Measurements from ENCODE around the gene TDRD7. TPM values are rescaled to one million over a fixed set of nuclear protein-coding genes. Genes with fewer than 3 reads are reported as not detected.

Gene TDRD7
- total RNA-seq, 1 experiment from 2014 or later: 2.8 TPM

DNA sequence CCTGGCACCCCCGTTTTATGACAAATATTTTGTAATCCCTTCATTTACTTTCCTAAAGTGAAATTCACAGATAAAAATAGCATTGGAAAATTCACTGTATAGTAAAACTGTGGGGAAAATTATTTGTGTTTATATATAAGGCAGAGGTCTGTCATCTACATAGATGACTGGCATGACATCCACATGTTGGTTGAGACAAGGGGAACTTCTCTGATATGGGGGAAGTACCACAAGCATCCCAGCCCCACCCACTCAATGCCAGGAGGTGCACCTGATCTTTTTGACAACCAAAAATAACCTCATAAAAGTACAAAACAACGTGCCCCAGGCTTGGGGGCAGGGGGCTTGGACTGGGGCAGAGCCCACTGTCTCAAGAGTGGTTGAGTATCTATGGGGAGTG is 6.3 kb upstream of the TDRD7 start:
- Mint-ChIP-seq H3K4me1 (peaks cover 9% of the 10 kb centered on the region), H3K9me3 (peaks cover 17% of the 10 kb centered on the region), H3K36me3 (no peaks in the 10 kb centered on the region; the same call in 1 of the 2 replicates), H3K27me3 (ENCODE audit: low read depth) (peaks cover 21% of the 10 kb centered on the region), H3K27ac (no peak overlapping the region), H3K4me3 (no peak overlapping the region)
- TF ChIP-seq HMGA2 (CRISPR knock-in tag; IDR thresholded peaks at IDR 0.05) (no peak), ZNF121 (CRISPR knock-in tag; IDR thresholded peaks at IDR 0.05) (no peak), ZNF671 (CRISPR knock-in tag; IDR thresholded peaks at IDR 0.05) (no peak), STAT6 (CRISPR knock-in tag; conservative IDR thresholded peaks at IDR 0.05; ENCODE audit: low read depth) (no peak), NR1H2 (CRISPR knock-in tag; IDR thresholded peaks at IDR 0.05) (no peak), RORB (CRISPR knock-in tag; IDR thresholded peaks at IDR 0.05) (no peak), ZNF416 (CRISPR knock-in tag; IDR thresholded peaks at IDR 0.05) (no peak), ZNF232 (CRISPR knock-in tag; IDR thresholded peaks at IDR 0.05) (no peak)
- TF ChIP-seq, protein P1, sequence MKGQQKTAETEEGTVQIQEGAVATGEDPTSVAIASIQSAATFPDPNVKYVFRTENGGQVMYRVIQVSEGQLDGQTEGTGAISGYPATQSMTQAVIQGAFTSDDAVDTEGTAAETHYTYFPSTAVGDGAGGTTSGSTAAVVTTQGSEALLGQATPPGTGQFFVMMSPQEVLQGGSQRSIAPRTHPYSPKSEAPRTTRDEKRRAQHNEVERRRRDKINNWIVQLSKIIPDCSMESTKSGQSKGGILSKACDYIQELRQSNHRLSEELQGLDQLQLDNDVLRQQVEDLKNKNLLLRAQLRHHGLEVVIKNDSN (CRISPR knock-in tag; IDR thresholded peaks at IDR 0.05): no peak
- DNase-seq (ENCODE audit: low spot score) (no peak), ATAC-seq (no peak)
- POLR2A ChIA-PET: no interaction called here
- CTCF ChIA-PET: interaction anchor here (1.0 to 1.4 kb wide), 2 partner anchors 18 to 530 kb away, joined by 3 to 4 read pairs; no protein-coding TSS in a partner anchor

GRCh38 chr9:97406620-97407177 is 5.2 kb upstream of the TDRD7 start:
- ATAC-seq (peak; percentile 47; the same call in 1 of the 2 replicates), DNase-seq (ENCODE audit: low spot score) (no peak)
- Mint-ChIP-seq H3K27ac (no peak overlapping the region), H3K36me3 (no peaks in the 10 kb centered on the region; the same call in 1 of the 2 replicates), H3K4me1 (peaks cover 12% of the 10 kb centered on the region), H3K4me3 (no peak overlapping the region), H3K27me3 (ENCODE audit: low read depth) (peaks cover 29% of the 10 kb centered on the region), H3K9me3 (peaks cover 17% of the 10 kb centered on the region)
- ChIA-PET POLR2A (no interaction called here), CTCF (interaction anchor here (0.8 to 1.9 kb wide), 6 partner anchors 9 to 550 kb away, joined by 3 to 7 read pairs (median 4); no protein-coding TSS in a partner anchor)
- no peak for TF ChIP-seq HMGA2 (CRISPR knock-in tag; IDR thresholded peaks at IDR 0.05)
- no peak for TF ChIP-seq ZNF671 (CRISPR knock-in tag; IDR thresholded peaks at IDR 0.05)
- no peak for TF ChIP-seq ZNF219 (CRISPR knock-in tag; IDR thresholded peaks at IDR 0.05; ENCODE audit: borderline replicate concordance)
- TF ChIP-seq, protein P2, sequence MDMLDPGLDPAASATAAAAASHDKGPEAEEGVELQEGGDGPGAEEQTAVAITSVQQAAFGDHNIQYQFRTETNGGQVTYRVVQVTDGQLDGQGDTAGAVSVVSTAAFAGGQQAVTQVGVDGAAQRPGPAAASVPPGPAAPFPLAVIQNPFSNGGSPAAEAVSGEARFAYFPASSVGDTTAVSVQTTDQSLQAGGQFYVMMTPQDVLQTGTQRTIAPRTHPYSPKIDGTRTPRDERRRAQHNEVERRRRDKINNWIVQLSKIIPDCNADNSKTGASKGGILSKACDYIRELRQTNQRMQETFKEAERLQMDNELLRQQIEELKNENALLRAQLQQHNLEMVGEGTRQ (CRISPR knock-in tag; IDR thresholded peaks at IDR 0.05): no peak
- TF ChIP-seq ZMAT4 (CRISPR knock-in tag; IDR thresholded peaks at IDR 0.05): no peak
- TF ChIP-seq ATF1 (CRISPR knock-in tag; IDR thresholded peaks at IDR 0.05): no peak
- no peak for TF ChIP-seq SOX15 (CRISPR knock-in tag; IDR thresholded peaks at IDR 0.05)
- TF ChIP-seq, protein P3, sequence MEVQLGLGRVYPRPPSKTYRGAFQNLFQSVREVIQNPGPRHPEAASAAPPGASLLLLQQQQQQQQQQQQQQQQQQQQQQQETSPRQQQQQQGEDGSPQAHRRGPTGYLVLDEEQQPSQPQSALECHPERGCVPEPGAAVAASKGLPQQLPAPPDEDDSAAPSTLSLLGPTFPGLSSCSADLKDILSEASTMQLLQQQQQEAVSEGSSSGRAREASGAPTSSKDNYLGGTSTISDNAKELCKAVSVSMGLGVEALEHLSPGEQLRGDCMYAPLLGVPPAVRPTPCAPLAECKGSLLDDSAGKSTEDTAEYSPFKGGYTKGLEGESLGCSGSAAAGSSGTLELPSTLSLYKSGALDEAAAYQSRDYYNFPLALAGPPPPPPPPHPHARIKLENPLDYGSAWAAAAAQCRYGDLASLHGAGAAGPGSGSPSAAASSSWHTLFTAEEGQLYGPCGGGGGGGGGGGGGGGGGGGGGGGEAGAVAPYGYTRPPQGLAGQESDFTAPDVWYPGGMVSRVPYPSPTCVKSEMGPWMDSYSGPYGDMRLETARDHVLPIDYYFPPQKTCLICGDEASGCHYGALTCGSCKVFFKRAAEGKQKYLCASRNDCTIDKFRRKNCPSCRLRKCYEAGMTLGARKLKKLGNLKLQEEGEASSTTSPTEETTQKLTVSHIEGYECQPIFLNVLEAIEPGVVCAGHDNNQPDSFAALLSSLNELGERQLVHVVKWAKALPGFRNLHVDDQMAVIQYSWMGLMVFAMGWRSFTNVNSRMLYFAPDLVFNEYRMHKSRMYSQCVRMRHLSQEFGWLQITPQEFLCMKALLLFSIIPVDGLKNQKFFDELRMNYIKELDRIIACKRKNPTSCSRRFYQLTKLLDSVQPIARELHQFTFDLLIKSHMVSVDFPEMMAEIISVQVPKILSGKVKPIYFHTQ (CRISPR knock-in tag; IDR thresholded peaks at IDR 0.05): no peak
- TF ChIP-seq TCF7 (CRISPR knock-in tag; IDR thresholded peaks at IDR 0.05; ENCODE audit: low read depth): no peak
- TF ChIP-seq ELF4 (CRISPR knock-in tag; IDR thresholded peaks at IDR 0.05; ENCODE audit: low read depth): no peak
- TF ChIP-seq, protein P4, sequence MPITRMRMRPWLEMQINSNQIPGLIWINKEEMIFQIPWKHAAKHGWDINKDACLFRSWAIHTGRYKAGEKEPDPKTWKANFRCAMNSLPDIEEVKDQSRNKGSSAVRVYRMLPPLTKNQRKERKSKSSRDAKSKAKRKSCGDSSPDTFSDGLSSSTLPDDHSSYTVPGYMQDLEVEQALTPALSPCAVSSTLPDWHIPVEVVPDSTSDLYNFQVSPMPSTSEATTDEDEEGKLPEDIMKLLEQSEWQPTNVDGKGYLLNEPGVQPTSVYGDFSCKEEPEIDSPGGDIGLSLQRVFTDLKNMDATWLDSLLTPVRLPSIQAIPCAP (CRISPR knock-in tag; IDR thresholded peaks at IDR 0.05): no peak
- no peak for TF ChIP-seq ZNF281 (CRISPR knock-in tag; IDR thresholded peaks at IDR 0.05)
- TF ChIP-seq OVOL2 (CRISPR knock-in tag; IDR thresholded peaks at IDR 0.05; ENCODE audit: borderline replicate concordance): no peak
- TF ChIP-seq ZBTB21 (CRISPR knock-in tag; IDR thresholded peaks at IDR 0.05; ENCODE audit: borderline replicate concordance): no peak

Measured in WTC11 (cell line).